Cardiac muscle cell (in vitro differentiated cells and primary cell): ENCODE measurements around the gene EHF. TPM values are rescaled to one million over a fixed set of nuclear protein-coding genes. Genes with fewer than 3 reads are reported as not detected.

Source experiments
- DNase-seq, 2 donors: peaks; one replicate each; pipeline versions ENCODE4 v3.0.0 to v3.0.0-alpha.2; 2010 to 2017; ENCODE audit warnings: low read depth in 1 of 2, low spot score in 1 of 2
- H3K27ac ChIP-seq: fragments of 200-600 bp; sonication (generic); 2 replicates; pipeline ENCODE4 v1.5.1; 2016
- H3K27me3 ChIP-seq: fragments of 200-600 bp; sonication (generic); 2 replicates; pipeline ENCODE4 v1.6.0; 2016; ENCODE audit warnings: control low read depth
- H3K36me3 ChIP-seq: fragments of 200-600 bp; sonication (generic); 2 replicates; pipeline ENCODE4 v1.5.1; 2016; ENCODE audit warnings: control low read depth
- H3K4me1 ChIP-seq: fragments of 200-600 bp; sonication (generic); 2 replicates; pipeline ENCODE4 v1.8.1; 2017; ENCODE audit warnings: low read depth, mild to moderate bottlenecking, mixed run types
- H3K4me3 ChIP-seq: fragments of 200-600 bp; sonication (generic); 2 replicates; pipeline ENCODE4 v1.5.1; 2016; ENCODE audit warnings: mild to moderate bottlenecking
- H3K9me3 ChIP-seq: fragments of 200-600 bp; sonication (generic); 2 replicates; pipeline ENCODE4 v1.5.1; 2017; ENCODE audit warnings: low read depth, mild to moderate bottlenecking, control low read depth
- CTCF ChIP-seq: IDR thresholded peaks from 2 replicates; pipeline ENCODE4 v1.5.1; 2012; ENCODE audit warnings: low read depth, mild to moderate bottlenecking, low read length
- polyA plus RNA-seq: library from polyadenylated mRNA; unstranded; fragments of >200 nt; fragmentation: Nextera tagmentation; extraction: Ambion mirVana; gene quantifications from 2 replicates; pipeline ENCODE4 v1.2.1, GENCODE V29; 2016
- total RNA-seq: library from RNA; depleted of rRNA; stranded (reverse); fragments of >200 nt; gene quantifications from 2 replicates; pipeline ENCODE4 v1.2.3, GENCODE V29; 2016

The EHF gene
- total RNA-seq (not detected in 2 replicates), polyA plus RNA-seq (not detected in 2 replicates)

GRCh38 chr11:34620820-34621792 lies at the start of gene EHF:
EHF (plus strand) TSS chr11:34621093; CDS start chr11:34642631, 21,538 bp downstream.
- H3K36me3 ChIP-seq: no peaks in the 10 kb centered on the region
- no peaks in the 10 kb centered on the region for H3K9me3 ChIP-seq
- no peak for DNase-seq
- TF ChIP-seq CTCF: no peak
- no peak within 1 kb of the TSS for H3K4me3 ChIP-seq
- peaks cover 14% of the 10 kb centered on the region for H3K4me1 ChIP-seq
- H3K27ac ChIP-seq: no peak within 1 kb of the TSS
- H3K27me3 ChIP-seq: no peaks in the 10 kb centered on the region

DNA sequence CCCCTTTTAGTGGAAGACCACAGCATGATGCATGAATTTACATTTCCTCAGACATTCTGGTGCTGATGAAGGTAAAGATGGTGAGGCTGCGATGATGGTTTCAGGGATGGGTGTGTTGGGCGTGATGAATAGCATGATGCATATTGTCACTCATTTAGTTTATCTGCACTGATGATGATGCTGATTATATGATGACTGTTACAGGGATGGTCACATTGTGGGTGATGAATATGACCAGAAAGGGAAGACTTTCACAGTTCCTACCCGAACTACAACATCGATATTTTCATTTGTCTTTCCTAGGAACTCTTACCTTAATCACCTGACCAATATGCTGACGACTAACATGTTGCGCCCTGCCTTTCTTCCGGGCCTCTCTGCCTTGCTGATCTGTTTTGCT lies 47.4 kb upstream of the EHF start:
- Histone ChIP-seq H3K4me3 (no peak overlapping the region), H3K27me3 (no peaks in the 10 kb centered on the region), H3K27ac (no peak overlapping the region), H3K36me3 (no peaks in the 10 kb centered on the region), H3K9me3 (no peaks in the 10 kb centered on the region), H3K4me1 (no peaks in the 10 kb centered on the region)
- TF ChIP-seq CTCF: no peak
- no peak for DNase-seq

DNA sequence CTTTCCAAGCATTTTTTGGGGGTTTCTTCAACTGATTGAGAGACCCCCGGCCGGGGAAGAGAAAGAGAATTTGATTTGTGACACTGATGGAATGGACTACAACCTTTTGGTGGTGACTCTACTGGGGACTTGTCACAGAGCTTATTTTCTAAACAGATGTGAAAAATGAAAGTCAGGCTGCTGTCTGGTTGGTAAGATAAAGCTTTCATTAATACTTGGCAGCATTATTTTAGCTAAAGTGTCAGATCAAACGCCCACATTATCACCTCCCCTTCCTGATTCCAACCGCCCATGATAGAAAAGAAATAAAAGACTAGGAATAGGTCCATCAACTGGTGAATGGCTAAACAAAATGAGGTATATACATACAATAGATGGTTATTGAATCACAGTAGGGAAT lies 45.6 kb upstream of the EHF start:
- Histone ChIP-seq H3K27ac (no peak overlapping the region), H3K27me3 (no peaks in the 10 kb centered on the region), H3K4me1 (no peaks in the 10 kb centered on the region), H3K36me3 (no peaks in the 10 kb centered on the region), H3K4me3 (no peak overlapping the region), H3K9me3 (no peaks in the 10 kb centered on the region)
- no peak for TF ChIP-seq CTCF
- DNase-seq: no peak

GRCh38 chr11:34575671-34576070 lies 45.2 kb upstream of the EHF start:
- no peaks in the 10 kb centered on the region for H3K9me3 ChIP-seq

DNA sequence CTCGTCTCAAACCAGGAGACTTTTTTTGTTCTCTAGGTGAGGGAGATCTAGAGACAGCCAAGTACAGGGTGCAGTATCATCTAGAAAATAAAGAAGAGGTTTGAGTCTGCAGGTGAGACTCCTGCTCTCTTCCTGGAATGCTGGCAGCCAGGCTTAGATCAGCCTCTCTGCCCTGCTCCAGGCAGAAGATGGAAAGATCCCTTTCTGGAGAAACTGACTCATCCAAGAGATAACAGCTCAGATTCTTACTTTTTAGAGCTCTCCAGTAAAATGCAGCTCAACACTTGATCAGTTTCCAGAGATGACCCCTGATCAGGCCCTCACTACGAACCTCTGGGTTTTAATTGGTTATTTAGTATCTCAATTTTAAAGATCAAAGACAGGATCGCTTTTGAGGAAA lies 44.6 kb upstream of the EHF start:
- no peak for TF ChIP-seq CTCF
- no peaks in the 10 kb centered on the region for H3K36me3 ChIP-seq
- no peak overlapping the region for H3K27ac ChIP-seq
- no peaks in the 10 kb centered on the region for H3K9me3 ChIP-seq
- H3K4me3 ChIP-seq: no peak overlapping the region
- DNase-seq: no peak
- H3K4me1 ChIP-seq: no peaks in the 10 kb centered on the region
- H3K27me3 ChIP-seq: no peaks in the 10 kb centered on the region

More at GRCh38 chr11:34575671-34576070, 45.2 kb upstream of the EHF start:
- DNase-seq: no peak
- no peaks in the 10 kb centered on the region for H3K4me1 ChIP-seq
- H3K27ac ChIP-seq: no peak overlapping the region
- H3K27me3 ChIP-seq: no peaks in the 10 kb centered on the region
- no peaks in the 10 kb centered on the region for H3K36me3 ChIP-seq
- no peak for TF ChIP-seq CTCF
- H3K4me3 ChIP-seq: no peak overlapping the region
